GM12865 (cell line): Measurements from ENCODE around the gene HLA-DQA1.
"Not testable (repeated sequence)": the region's sequence is repeated elsewhere in the genome, so short reads cannot be mapped to it uniquely, and the experiment has no call there.

Experiments
- DNase-seq: peaks from one replicate; pipeline ENCODE4 v3.0.0; 2010; ENCODE audit warnings: low read depth
- H3K4me3 ChIP-seq: 2 replicates; pipeline ENCODE4 v1.5.1; 2011; ENCODE audit warnings: mild to moderate bottlenecking, low read depth, low read length, control low read depth
- TF ChIP-seq, protein P1 (sequence below): IDR thresholded peaks from 2 replicates; pipeline ENCODE4 v1.5.1; 2011; ENCODE audit warnings: low read length, control low read depth, low read depth, inconsistent platforms; ENCODE audit not compliant: insufficient read depth; ENCODE audit errors: missing control alignments

HLA-DQA1 gene

DNA sequence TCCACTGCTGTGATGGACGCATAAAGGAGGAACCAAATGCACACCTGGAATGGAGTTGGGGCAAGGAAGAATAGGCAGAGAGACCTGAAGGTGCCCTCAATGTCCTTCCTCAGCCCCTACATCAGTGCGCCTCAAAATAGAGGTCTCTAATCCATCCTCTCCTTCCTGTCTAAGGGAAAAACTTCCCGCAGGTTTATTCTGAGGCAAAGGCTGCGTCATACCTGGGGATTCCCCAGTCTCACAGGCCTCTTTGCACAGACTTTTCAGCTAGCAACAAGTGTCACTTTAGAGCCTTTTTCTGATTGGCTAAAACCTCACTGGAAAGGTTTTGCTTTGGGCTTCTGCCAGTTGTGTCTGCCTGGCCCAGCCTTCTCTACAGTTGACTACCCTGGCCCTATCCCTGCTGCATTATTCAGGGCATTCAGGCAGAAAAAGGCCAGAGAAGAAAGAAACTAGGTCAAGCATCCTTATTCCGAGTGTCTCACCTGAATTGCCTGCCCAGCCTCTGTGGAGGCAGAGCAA, 31.1 kb downstream of the HLA-DQA1 start:
- TF ChIP-seq, protein P1, sequence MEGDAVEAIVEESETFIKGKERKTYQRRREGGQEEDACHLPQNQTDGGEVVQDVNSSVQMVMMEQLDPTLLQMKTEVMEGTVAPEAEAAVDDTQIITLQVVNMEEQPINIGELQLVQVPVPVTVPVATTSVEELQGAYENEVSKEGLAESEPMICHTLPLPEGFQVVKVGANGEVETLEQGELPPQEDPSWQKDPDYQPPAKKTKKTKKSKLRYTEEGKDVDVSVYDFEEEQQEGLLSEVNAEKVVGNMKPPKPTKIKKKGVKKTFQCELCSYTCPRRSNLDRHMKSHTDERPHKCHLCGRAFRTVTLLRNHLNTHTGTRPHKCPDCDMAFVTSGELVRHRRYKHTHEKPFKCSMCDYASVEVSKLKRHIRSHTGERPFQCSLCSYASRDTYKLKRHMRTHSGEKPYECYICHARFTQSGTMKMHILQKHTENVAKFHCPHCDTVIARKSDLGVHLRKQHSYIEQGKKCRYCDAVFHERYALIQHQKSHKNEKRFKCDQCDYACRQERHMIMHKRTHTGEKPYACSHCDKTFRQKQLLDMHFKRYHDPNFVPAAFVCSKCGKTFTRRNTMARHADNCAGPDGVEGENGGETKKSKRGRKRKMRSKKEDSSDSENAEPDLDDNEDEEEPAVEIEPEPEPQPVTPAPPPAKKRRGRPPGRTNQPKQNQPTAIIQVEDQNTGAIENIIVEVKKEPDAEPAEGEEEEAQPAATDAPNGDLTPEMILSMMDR: no peak
- peak overlapping the region; percentile 90 for H3K4me3 ChIP-seq
- DNase-seq: peak; percentile 94

DNA sequence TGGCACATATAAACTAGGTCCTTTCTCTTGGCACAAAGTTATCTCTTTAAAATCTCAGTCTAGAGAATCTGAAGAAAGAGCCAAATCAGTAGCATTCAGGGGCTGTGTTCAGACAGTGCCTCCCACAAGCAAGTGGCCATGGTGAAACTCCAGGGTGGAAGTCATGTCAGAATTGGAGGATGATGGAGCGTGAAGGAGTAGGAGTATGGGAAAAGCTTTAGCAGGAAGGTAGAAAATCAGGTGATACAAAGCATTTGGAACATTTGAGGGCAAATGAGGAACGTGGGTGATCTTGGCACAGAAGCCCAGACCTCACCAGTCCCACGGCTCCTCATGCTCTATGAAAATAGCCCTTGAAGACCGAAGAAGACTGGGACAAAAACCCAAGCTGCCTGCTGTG, 32.0 kb downstream of the HLA-DQA1 start:
- no peak overlapping the region for H3K4me3 ChIP-seq
- TF ChIP-seq, protein P1: no peak
- DNase-seq: no peak

DNA sequence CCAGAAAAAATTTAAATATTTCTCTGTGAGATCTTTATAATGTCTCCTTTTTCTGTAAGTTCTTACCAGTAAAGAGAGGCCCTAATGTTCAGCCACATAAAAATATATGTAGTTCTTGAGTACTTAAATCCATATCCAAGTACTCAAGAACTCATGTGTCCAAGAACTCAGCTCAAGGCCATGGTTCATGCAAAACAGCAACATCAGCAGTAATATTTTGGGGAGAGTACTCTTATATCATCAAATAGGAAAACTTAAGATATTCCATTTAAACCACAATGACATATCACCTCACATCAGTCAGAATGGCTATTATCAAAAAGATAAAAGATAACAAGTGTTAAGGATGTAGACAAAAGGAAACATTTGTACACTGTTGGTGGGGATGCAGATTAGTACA, 32.7 kb downstream of the HLA-DQA1 start:
- H3K4me3 ChIP-seq: no peak overlapping the region
- TF ChIP-seq, protein P1: no peak
- DNase-seq: no peak

DNA sequence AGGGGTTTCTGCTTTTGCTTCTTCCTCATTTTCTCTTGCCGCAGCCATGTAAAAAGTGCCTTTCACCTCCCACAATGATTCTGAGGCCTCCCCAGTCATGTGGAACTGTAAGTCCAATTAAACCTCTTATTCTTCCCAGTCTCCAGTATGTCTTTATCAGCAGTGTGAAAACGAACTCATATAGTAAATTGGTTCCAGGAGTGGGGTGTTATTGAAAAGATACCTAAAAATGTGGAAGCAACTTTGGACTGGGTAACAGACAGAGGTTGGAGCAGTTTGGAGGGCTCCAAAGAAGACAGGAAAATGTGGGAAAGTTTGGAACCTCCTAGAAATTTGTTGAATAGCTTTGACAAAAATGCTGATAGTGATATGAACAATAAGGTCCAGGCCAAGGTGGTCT, 34.7 kb downstream of the HLA-DQA1 start:
- DNase-seq, H3K4me3 ChIP-seq: not testable (repeated sequence)

DNA sequence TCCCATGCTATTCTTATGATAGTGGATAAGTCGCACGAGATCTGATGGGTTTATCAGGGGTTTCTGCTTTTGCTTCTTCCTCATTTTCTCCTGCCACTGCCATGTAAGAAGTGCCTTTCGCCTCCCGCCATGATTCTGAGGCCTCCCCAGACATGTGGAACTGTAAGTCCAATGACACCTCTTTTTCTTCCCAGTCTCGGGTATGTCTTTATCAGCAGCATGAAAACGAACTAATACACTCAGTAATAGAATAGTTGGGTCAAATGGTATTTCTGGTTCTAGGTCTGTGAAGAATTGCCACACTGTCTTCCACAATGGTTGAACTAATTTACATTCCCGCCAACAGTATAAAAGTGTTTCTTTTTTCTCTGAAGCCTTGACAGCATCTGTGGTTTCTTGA, 36.9 kb downstream of the HLA-DQA1 start:
- DNase-seq: not testable (repeated sequence)

DNA sequence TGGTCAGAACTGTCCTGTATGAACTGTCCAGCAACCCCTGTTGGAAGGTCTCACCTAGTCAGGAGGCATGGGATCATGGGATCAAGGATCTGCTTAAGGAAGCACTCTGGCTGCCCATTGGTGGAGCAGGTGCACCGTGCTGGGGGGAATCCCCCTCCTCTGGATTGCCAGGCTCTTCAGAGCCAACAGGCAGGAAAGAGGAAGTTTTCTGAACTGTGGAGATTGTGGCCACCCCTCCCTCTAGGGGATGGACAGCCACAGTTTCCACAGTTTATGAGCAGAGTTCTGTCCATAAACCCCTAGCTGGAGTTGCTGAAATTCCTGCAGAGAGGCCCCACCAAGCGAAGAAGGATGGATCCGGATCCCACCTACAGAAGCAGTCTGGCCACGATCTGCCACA, 42.3 kb downstream of the HLA-DQA1 start:
- TF ChIP-seq, protein P1: no peak
- H3K4me3 ChIP-seq: no peak overlapping the region
- DNase-seq: no peak

More for the DNA sequence above, 36.9 kb downstream of the HLA-DQA1 start:
- H3K4me3 ChIP-seq: not testable (repeated sequence)

DNA sequence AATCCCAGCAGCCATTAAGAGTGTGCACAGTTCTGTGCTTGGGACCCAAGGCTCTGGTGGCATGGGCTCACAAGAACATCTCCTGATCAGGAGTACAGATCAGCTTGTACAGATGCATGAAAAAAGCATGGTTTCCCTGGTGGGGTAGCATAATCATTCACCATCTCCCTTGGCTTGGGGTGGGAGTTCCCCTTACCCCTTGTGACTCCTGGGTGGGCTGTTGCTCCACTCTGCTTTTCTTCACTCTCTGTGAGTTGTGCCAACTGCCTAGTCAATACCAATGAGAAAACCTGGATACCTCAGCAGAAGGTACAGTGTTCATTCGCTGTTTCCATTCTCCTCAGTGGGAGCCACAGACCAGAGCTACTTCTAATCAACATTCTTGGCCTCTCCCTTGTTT, 42.8 kb downstream of the HLA-DQA1 start:
- DNase-seq: no peak
- H3K4me3 ChIP-seq: no peak overlapping the region

DNA sequence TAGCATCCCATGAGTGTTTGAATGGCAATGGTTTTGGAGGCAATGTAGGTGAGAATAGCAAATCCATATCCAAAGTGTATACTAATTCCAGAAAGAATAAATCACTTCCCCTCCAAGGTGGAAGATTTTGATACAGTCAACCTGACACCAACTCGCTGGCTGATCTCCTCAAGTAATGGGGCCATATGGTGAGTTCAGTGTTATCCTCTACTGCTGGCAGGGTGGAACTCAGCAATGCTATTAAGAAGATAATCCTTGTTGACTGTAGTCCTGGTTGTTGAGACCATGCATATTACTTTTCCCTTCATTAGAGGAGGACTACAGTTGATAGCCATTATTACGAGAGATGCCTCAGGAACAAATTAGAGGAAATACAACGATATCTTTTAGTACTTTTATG, 47.0 kb downstream of the HLA-DQA1 start:
- H3K4me3 ChIP-seq: no peak overlapping the region
- no peak for DNase-seq
- TF ChIP-seq, protein P1: no peak

More for the DNA sequence above, 42.8 kb downstream of the HLA-DQA1 start:
- TF ChIP-seq, protein P1: no peak
